Measurements from ENCODE around the gene MPZL1. TPM values are rescaled to one million over a fixed set of nuclear protein-coding genes. Genes with fewer than 3 reads are reported as not detected.

MPZL1 gene
- total and polyA plus RNA-seq, 4 donors, result 11.3 to 26.1 (median 16.8) TPM

DNA sequence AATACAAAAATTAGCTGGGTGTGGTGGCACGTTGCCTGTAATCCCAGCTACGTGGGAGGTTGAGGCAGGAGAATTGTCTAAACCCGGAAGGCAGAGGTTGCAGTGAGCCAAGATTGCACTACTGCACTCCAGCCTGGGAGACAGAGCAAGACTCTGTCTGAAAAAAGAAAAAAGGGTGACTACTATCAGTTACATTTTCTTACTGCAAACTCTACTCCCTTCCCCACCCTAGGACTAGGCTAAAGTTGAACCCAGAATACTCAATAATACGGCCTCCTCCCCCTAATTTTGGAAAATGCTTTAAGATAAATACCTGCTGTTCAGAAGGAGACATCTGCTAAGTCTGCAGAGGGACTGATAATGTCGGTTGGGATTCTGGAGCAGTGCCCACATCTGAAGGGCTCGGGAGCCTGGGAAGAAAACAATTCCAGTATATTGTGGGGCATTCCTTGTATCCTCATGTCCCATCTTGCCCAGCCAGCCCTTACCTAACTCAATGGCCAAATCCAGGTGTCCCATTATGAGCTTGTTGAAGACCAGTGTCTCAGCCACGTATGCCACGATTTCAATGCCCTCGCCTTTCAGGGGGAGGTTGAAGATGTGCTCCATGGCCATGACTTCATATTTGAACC lies 102.5 kb downstream of the MPZL1 start:
- H3K27me3 ChIP-seq (ENCODE audit: control insufficient read depth in 4 of 4, insufficient read depth in 4 of 4, low read length in 3 of 4), result no peaks in the 10 kb centered on the region
- whole genome bisulfite sequencing, result 85% methylated on average over 9 of the region's 9 CpGs
- H3K4me1 ChIP-seq (ENCODE audit: control insufficient read depth in 4 of 4, insufficient read depth in 4 of 4, low read length in 3 of 4), result peaks cover 0 to 5% (median 2%) of the 10 kb centered on the region in 4 donors
- TF ChIP-seq, protein P1, sequence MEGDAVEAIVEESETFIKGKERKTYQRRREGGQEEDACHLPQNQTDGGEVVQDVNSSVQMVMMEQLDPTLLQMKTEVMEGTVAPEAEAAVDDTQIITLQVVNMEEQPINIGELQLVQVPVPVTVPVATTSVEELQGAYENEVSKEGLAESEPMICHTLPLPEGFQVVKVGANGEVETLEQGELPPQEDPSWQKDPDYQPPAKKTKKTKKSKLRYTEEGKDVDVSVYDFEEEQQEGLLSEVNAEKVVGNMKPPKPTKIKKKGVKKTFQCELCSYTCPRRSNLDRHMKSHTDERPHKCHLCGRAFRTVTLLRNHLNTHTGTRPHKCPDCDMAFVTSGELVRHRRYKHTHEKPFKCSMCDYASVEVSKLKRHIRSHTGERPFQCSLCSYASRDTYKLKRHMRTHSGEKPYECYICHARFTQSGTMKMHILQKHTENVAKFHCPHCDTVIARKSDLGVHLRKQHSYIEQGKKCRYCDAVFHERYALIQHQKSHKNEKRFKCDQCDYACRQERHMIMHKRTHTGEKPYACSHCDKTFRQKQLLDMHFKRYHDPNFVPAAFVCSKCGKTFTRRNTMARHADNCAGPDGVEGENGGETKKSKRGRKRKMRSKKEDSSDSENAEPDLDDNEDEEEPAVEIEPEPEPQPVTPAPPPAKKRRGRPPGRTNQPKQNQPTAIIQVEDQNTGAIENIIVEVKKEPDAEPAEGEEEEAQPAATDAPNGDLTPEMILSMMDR (IDR thresholded peaks at IDR 0.05; ENCODE audit: low read depth, low read length, missing input control), result no peak
- no peak for TF ChIP-seq RAD21 (IDR thresholded peaks at IDR 0.05)
- DNase-seq (ENCODE audit: low spot score), result no peak
- H3K9ac ChIP-seq (ENCODE audit: low read depth in 1 of 2, low read length in 2 of 2), result no peak overlapping the region
- no peaks in the 10 kb centered on the region for H3K36me3 ChIP-seq (ENCODE audit: control insufficient read depth in 4 of 4, insufficient read depth in 3 of 4, low read depth in 1 of 4, low read length in 3 of 4)
- no peak overlapping the region for H3K4me3 ChIP-seq (ENCODE audit: low read depth in 1 of 3, low read length in 3 of 3)
- H3K27ac ChIP-seq (ENCODE audit: low read depth in 1 of 2, low read length in 2 of 2), result no peak overlapping the region
- H3K9me3 ChIP-seq (ENCODE audit: control insufficient read depth in 4 of 4, low read length in 3 of 4), result no peaks in the 10 kb centered on the region

DNA sequence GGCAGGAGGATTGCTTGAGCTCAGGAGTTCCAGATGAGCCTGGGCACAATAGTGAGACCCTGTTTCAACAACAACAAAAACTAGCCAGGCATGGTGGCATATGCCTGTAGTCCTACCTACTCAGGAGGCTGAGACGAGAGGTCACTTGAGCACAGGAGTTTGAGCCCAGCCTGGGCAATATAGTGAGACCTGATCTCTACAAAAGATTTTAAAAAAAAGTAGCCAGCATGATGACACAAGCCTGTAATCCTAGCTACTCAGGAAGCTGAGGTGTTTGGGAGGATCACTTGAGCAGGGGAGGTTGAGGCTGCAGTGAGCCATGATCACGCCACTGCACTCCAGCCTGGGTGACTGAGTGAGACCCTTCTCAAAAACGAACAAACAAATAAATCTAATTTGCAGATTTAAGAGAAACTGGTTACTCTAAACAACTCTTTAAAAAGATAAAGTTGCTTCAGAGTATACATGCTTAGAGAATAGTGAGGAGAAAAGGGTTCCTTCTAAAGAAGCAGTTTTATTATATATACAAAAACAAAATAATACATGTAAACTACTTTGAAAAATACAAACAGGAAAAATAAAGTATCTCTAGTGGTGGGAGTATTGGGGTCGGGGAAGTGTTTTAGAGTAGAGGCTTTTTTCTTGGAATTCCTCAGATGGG lies 103.8 kb downstream of the MPZL1 start:
- H3K9ac ChIP-seq (ENCODE audit: low read depth in 1 of 2, low read length in 2 of 2), result no peak overlapping the region
- WGBS, result 84% methylated on average over 4 of the region's 4 CpGs
- H3K27ac ChIP-seq (ENCODE audit: low read depth in 1 of 2, low read length in 2 of 2), result no peak overlapping the region
- H3K4me1 ChIP-seq (ENCODE audit: control insufficient read depth in 4 of 4, insufficient read depth in 4 of 4, low read length in 3 of 4), result peaks cover 0 to under 1% (median 0%) of the 10 kb centered on the region in 4 donors
- TF ChIP-seq FOXA2 (IDR thresholded peaks at IDR 0.05), result no peak
- DNase-seq (ENCODE audit: low spot score), result no peak
- no peaks in the 10 kb centered on the region for H3K9me3 ChIP-seq (ENCODE audit: control insufficient read depth in 4 of 4, low read length in 3 of 4)
- no peaks in the 10 kb centered on the region for H3K36me3 ChIP-seq (ENCODE audit: control insufficient read depth in 4 of 4, insufficient read depth in 3 of 4, low read depth in 1 of 4, low read length in 3 of 4)
- no peaks in the 10 kb centered on the region for H3K27me3 ChIP-seq (ENCODE audit: control insufficient read depth in 4 of 4, insufficient read depth in 4 of 4, low read length in 3 of 4)
- H3K4me3 ChIP-seq (ENCODE audit: low read depth in 1 of 3, low read length in 3 of 3), result no peak overlapping the region

DNA sequence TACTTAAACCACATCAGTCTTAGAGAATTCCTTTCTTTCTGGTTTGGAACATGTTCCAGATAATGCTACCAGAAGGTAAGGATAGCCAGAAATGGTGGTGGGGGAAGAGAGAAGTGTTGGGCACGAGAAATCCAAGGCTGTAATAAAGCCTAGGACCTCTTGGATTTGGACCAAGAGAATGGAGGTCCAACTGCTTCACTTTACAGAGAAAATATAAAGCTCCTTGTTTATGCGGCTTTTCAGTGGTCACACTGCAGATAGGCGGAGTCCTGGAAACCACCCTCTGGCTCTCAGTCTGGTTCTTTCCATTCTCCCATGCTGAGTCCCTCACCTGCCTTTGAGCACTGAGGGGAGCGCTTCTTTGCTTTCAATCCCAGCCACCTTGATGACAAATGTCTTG lies 104.3 kb downstream of the MPZL1 start:
- DNase-seq (ENCODE audit: low spot score), result no peak
- no peaks in the 10 kb centered on the region for H3K36me3 ChIP-seq (ENCODE audit: control insufficient read depth in 4 of 4, insufficient read depth in 3 of 4, low read depth in 1 of 4, low read length in 3 of 4)
- no peaks in the 10 kb centered on the region for H3K27me3 ChIP-seq (ENCODE audit: control insufficient read depth in 4 of 4, insufficient read depth in 4 of 4, low read length in 3 of 4)
- 95% methylated on average over 4 of the region's 4 CpGs for WGBS
- H3K4me1 ChIP-seq (ENCODE audit: control insufficient read depth in 4 of 4, insufficient read depth in 4 of 4, low read length in 3 of 4), result no peaks in the 10 kb centered on the region
- TF ChIP-seq, protein P2, sequence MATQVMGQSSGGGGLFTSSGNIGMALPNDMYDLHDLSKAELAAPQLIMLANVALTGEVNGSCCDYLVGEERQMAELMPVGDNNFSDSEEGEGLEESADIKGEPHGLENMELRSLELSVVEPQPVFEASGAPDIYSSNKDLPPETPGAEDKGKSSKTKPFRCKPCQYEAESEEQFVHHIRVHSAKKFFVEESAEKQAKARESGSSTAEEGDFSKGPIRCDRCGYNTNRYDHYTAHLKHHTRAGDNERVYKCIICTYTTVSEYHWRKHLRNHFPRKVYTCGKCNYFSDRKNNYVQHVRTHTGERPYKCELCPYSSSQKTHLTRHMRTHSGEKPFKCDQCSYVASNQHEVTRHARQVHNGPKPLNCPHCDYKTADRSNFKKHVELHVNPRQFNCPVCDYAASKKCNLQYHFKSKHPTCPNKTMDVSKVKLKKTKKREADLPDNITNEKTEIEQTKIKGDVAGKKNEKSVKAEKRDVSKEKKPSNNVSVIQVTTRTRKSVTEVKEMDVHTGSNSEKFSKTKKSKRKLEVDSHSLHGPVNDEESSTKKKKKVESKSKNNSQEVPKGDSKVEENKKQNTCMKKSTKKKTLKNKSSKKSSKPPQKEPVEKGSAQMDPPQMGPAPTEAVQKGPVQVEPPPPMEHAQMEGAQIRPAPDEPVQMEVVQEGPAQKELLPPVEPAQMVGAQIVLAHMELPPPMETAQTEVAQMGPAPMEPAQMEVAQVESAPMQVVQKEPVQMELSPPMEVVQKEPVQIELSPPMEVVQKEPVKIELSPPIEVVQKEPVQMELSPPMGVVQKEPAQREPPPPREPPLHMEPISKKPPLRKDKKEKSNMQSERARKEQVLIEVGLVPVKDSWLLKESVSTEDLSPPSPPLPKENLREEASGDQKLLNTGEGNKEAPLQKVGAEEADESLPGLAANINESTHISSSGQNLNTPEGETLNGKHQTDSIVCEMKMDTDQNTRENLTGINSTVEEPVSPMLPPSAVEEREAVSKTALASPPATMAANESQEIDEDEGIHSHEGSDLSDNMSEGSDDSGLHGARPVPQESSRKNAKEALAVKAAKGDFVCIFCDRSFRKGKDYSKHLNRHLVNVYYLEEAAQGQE (IDR thresholded peaks at IDR 0.05), result no peak
- TF ChIP-seq, protein P3, sequence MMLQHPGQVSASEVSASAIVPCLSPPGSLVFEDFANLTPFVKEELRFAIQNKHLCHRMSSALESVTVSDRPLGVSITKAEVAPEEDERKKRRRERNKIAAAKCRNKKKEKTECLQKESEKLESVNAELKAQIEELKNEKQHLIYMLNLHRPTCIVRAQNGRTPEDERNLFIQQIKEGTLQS (IDR thresholded peaks at IDR 0.05), result no peak
- TF ChIP-seq, protein P1 (IDR thresholded peaks at IDR 0.05; ENCODE audit: low read depth, low read length, missing input control), result no peak
- H3K9me3 ChIP-seq (ENCODE audit: control insufficient read depth in 4 of 4, low read length in 3 of 4), result no peaks in the 10 kb centered on the region
- H3K4me3 ChIP-seq (ENCODE audit: low read depth in 1 of 3, low read length in 3 of 3), result no peak overlapping the region
- no peak overlapping the region for H3K9ac ChIP-seq (ENCODE audit: low read depth in 1 of 2, low read length in 2 of 2)
- no peak overlapping the region for H3K27ac ChIP-seq (ENCODE audit: low read depth in 1 of 2, low read length in 2 of 2)

Measured in liver (tissue), 9 donors.